Testis (tissue), 3 donors: ENCODE results near the gene NUP62. TPM values are rescaled to one million over a fixed set of nuclear protein-coding genes. Genes with fewer than 3 reads are reported as not detected.

Experiments used
- DNase-seq: peaks from one replicate; pipeline ENCODE4 v3.0.0-alpha.2; 2019
- H3K27ac ChIP-seq, 2 donors: fragments of 200-600 bp; sonication (generic); one replicate each; pipeline ENCODE4 v1.5.1; 2019
- H3K27me3 ChIP-seq: fragments of 200-600 bp; sonication (generic); one replicate; pipeline ENCODE4 v1.5.1; 2019
- H3K36me3 ChIP-seq: fragments of 200-600 bp; sonication (generic); one replicate; pipeline ENCODE4 v1.5.1; 2017; ENCODE audit warnings: low read depth; ENCODE audit errors: missing control alignments
- H3K4me1 ChIP-seq: fragments of 200-600 bp; sonication (generic); one replicate; pipeline ENCODE4 v1.5.1; 2019
- H3K4me3 ChIP-seq, 2 donors: fragments of 200-600 bp; sonication (generic); one replicate each; pipeline ENCODE4 v1.5.1; 2017 to 2019
- H3K9me3 ChIP-seq: fragments of 200-600 bp; sonication (generic); one replicate; pipeline ENCODE4 v1.5.1; 2017
- CTCF ChIP-seq, 3 experiments: fragments of 450-650 bp in 2 of 3; fragments of 200-600 bp in 1 of 3; sonication (generic) in 1 of 3; IDR thresholded peaks; one replicate each; pipeline ENCODE4 v1.5.1; 2016 to 2019; ENCODE audit warnings: antibody characterized with exemption in 3 of 3, mild to moderate bottlenecking in 2 of 3, moderate library complexity in 1 of 3
- POLR2A ChIP-seq: fragments of 450-650 bp; IDR thresholded peaks from one replicate; pipeline ENCODE4 v1.6.1; 2017; ENCODE audit warnings: antibody characterized with exemption, mild to moderate bottlenecking, moderate library complexity
- WGBS, 2 donors: methylation state at CpG; one replicate each; pipeline ENCODE4 v1.1.5; 2018; 5-methylcytosine and 5-hydroxymethylcytosine counted together
- intact Hi-C: fragments of 100-400 bp; cut with DNase I; formaldehyde crosslinking; loops from one replicate; pipeline ENCODE4 v1.15.1; 2023; ENCODE audit warnings: low total_unique reads
- polyA plus RNA-seq: library from polyadenylated mRNA; stranded (reverse); fragments of 350-450 nt; fragmentation: Illumina TruSeq; extraction: RNeasy Lipid Tissue Mini Kit (QIAGEN cat#74804); gene quantifications from one replicate; pipeline ENCODE4 v1.2.3, GENCODE V29; 2014; ENCODE audit warnings: low read depth, low replicate concordance; ENCODE audit not compliant: insufficient read depth
- total RNA-seq, 2 donors: library from RNA; depleted of rRNA; stranded (reverse); fragments of >200 nt; gene quantifications; one replicate each; pipeline ENCODE4 v1.2.3, GENCODE V29; 2016

The NUP62 gene
- total and polyA plus RNA-seq, 3 donors from 2014 or later: 78.4 to 135 (median 112) TPM

GRCh38 chr19:49876422-49877019 lies 52.8 kb downstream of the NUP62 start:
- WGBS, 2 donors: 1% methylated on average over 24 to 25 of the region's 46 CpGs
- Histone ChIP-seq H3K36me3 (no peaks in the 10 kb centered on the region), H3K9me3 (no peaks in the 10 kb centered on the region), H3K4me1 (peaks cover 19% of the 10 kb centered on the region), H3K27ac (peak overlapping the region; percentile 99 to 100), H3K27me3 (no peaks in the 10 kb centered on the region), H3K4me3 (peak overlapping the region; percentile 73 to 99)
- intact Hi-C loops: no loop called here
- TF ChIP-seq POLR2A: no peak
- TF ChIP-seq CTCF (IDR thresholded peaks at IDR 0.05): no peak
- peak; percentile 98 for DNase-seq

- peak overlapping the region; percentile 99 to 100 for H3K27ac ChIP-seq
- no peak for TF ChIP-seq POLR2A
- no peak for TF ChIP-seq CTCF (IDR thresholded peaks at IDR 0.05)
- H3K36me3 ChIP-seq: no peaks in the 10 kb centered on the region
- H3K9me3 ChIP-seq: no peaks in the 10 kb centered on the region
- intact Hi-C loops: no loop called here
- DNase-seq: peak; percentile 71
- H3K27me3 ChIP-seq: no peaks in the 10 kb centered on the region
- H3K4me3 ChIP-seq: peak overlapping the region; percentile 73 to 99
- peaks cover 19% of the 10 kb centered on the region for H3K4me1 ChIP-seq
- 0 to 1% methylated on average over 14 to 27 of the region's 28 CpGs for WGBS, 2 donors
Measured at GRCh38 chr19:49875857-49876421, 53.4 kb downstream of the NUP62 start.

- 22 to 78% methylated on average over 2 to 4 of the region's 4 CpGs for WGBS, 2 donors
- no peaks in the 10 kb centered on the region for H3K9me3 ChIP-seq
- peaks cover 23% of the 10 kb centered on the region for H3K4me1 ChIP-seq
- peak overlapping the region; percentile 99 to 100 for H3K27ac ChIP-seq
- no peaks in the 10 kb centered on the region for H3K27me3 ChIP-seq
- no peaks in the 10 kb centered on the region for H3K36me3 ChIP-seq
- H3K4me3 ChIP-seq: peak overlapping the region in 1 of 2 donors; percentile 99
- intact Hi-C loops: no loop called here
- no peak for TF ChIP-seq POLR2A
- no peak for TF ChIP-seq CTCF (IDR thresholded peaks at IDR 0.05)
- no peak for DNase-seq
Measured at GRCh38 chr19:49875177-49875576, 54.1 kb downstream of the NUP62 start.

- Histone ChIP-seq H3K27me3 (no peaks in the 10 kb centered on the region), H3K4me3 (no peak overlapping the region), H3K36me3 (no peaks in the 10 kb centered on the region), H3K4me1 (peaks cover 27% of the 10 kb centered on the region), H3K9me3 (no peaks in the 10 kb centered on the region), H3K27ac (peak overlapping the region in 1 of 2 donors; percentile 99)
- WGBS, 2 donors: 75 to 90% methylated on average over 5 to 11 of the region's 11 CpGs
- intact Hi-C loops: no loop called here
- no peak for DNase-seq
- TF ChIP-seq POLR2A (no peak), CTCF (IDR thresholded peaks at IDR 0.05) (no peak)
Measured at GRCh38 chr19:49874503-49875157, 54.7 kb downstream of the NUP62 start.
